Activated naive CD4-positive, alpha-beta T cell treated with anti-CD3 and anti-CD28 coated beads, Interleukin-2, amount 50 U/mL, for 16 hours (primary cell): Measurements from ENCODE around the gene CDH22.

Experiments
- DNase-seq: peaks from one replicate; pipeline ENCODE4 v3.0.0-alpha.2; 2020

CDH22 gene, protein sequence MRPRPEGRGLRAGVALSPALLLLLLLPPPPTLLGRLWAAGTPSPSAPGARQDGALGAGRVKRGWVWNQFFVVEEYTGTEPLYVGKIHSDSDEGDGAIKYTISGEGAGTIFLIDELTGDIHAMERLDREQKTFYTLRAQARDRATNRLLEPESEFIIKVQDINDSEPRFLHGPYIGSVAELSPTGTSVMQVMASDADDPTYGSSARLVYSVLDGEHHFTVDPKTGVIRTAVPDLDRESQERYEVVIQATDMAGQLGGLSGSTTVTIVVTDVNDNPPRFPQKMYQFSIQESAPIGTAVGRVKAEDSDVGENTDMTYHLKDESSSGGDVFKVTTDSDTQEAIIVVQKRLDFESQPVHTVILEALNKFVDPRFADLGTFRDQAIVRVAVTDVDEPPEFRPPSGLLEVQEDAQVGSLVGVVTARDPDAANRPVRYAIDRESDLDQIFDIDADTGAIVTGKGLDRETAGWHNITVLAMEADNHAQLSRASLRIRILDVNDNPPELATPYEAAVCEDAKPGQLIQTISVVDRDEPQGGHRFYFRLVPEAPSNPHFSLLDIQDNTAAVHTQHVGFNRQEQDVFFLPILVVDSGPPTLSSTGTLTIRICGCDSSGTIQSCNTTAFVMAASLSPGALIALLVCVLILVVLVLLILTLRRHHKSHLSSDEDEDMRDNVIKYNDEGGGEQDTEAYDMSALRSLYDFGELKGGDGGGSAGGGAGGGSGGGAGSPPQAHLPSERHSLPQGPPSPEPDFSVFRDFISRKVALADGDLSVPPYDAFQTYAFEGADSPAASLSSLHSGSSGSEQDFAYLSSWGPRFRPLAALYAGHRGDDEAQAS

DNA sequence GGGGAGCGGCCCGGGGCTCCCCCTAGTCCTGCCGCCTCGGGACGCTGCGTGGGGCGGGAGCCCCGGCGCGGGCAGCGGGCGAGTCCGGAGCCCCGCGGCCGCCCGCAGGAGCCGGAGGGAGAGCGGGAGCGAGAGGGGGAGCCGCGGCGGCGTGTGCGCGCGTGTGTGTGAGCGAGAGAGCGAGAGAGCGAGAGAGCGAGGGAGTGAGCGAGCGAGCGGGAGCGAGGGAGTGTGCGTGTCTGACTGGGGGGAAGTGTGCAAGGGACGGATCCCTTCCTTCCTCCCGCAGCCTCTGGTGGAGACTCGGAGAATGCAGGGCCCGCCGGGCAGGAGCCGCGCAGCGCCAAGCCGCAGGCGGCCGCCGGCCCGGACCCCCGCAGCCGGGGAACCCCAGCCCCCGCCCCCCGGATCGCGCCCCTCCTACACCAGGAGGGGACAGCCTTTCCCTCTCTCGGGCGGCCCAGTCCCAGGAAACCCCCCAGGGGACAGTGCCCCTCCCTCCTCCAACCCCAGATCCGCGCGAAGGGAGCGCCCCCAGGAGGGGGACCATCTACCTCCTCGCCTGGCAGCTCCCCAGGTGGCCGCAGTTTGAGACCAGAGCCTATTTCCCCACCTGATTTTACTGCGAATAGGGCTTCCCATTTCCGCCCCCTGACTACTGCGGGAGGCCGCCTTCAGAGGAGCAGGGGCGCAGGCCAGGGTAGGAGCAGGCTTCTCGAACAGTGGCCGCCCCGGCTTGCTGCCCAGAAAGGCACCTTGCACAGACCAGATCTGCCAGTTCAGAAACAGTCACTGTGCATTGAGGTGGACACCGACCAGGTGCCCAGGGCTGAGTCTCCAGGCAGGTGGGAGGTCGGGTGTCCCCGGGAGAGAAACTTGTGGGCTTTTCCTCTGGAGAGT lies at the start of gene CDH22:
Gene CDH22 (minus strand): TSS at position 241 of the 900 bp plus-strand sequence. CDS start 57,204 bp downstream, outside the sequence.
- peak; percentile 49 for DNase-seq

DNA sequence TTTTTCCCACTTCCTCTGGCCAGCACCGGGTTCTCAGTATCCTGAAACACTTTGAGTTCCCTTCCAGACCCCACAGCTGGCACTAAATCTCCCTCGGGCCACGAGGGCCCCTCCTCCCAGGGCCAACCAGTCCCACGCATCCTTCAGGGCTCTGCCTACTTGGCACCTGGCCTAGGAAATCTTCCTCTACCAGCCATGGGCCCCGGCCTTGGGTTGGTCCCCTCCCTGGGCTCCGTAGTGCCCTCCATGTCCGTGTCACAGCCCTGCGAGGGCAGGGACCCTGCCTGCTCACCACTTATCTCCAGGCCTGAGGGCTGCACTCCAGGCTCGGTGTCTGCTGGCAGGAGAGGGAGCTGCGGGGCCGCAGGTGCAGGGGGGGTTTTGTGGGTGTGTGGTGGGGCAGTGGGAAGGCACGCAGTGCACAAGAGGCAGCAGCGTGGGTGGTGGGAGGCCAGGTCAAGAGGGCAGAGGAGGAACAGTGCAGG lies 48.8 kb upstream of the CDH22 start:
- DNase-seq: no peak

DNA sequence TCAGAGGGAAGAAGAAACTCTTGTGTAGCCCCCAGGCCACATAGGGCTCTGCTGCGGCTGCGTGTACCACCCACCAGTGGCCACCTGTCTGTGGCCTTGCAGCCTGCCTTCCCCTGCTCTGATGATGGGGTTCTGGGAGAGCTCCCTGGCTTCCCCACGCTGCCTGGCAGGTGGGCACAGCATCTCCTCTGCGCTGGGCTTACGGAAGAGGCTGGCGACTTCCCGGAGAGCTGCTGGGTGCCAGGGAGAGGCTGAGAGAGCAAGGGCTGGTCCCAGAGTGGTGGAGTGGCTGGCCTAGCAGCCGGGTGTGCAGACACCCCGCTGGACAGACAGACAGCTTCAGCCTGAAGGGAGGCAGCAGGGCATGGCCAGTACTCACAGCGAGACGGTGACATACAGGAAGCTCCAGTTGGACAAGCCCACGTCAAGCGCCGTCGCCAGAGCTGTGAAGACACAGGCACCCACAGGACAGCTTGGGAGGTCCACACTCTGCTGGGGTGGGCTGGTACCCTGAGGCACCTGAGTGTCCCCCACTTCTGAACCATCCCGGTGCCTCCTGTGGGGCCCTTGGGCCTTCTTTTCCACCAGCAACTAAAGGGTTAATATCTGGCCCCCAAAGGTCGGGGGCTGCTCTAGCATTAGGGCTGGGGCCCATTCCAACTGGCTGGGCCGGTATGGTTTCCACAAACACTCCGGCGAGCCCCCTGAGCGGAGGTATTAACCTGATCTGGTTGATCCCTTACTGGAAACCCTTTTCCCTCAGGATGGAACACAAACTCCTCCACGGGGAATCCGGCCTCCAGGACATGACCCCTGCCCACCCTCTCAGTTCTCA lies 48.1 kb upstream of the CDH22 start:
- DNase-seq: no peak

DNA sequence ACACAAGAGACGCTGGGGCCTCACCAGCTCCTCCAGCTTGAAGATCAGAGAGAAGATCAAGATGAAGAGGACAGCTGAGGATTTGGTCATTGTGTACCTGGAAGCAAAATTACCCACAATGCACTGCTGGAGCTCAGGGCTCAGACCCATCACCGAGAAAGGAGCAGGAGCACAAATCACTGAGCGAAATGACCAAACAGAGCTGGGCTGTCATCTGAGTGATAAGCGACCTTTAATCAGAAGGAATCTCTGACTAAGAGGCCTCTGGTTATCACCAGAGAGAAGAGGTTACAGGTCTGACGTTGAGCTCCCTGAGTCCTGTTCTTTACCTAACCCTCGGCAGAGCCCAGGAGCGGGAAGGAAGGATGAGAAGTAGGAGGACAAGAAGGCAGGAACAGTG lies 47.5 kb upstream of the CDH22 start:
- DNase-seq: no peak

DNA sequence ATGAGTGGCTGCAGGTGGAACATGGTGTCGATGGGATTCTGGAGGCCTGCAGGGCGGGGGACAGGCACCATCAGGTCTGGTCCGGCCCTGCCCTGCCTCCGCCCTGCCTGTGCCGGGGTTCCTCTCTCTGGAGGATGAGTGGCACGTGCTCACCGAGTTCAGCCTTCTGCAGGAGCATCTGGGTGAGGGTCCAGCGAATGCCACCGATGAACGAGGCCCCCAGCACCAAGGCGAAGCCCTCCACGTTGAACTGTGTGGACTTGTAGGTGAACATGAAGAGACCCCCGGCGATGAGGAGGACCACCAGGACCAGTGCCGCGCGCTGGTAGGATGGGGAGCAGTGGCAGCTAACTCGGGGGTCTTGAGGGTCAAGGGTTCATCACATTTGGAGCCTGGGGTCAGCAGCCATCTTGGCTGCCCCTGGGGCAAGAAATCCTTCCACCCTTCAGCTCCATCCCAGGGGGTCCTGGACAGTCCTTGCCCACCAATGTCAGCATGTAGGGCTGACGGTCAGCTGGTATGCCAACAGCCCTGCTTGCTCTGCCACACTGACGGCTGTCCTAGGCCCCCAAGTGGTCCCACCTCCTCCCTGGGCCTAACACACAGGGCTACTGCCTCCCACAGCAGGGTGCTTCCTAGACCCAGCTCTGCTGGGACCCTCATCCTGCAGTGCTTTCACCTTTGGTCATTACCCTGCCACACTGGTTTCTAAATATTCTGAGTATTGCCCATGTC lies 46.8 kb upstream of the CDH22 start:
- DNase-seq: no peak

DNA sequence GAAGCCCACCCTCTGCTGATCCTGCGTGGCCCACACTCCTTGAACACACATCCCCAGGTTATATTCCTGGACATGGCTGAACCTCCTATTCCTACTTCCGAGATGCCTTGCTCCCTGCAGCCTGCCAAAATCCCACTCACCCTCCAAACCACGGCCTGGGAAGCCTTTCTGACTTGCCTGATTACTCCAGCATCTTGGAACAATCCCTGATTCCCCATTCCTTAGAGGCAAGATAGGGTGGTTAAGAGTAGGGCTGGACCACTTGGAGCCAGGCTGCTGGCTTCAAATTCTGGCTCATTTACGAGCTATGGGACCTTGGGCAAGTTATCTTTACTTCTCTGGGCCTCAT lies 45.9 kb upstream of the CDH22 start:
- DNase-seq: no peak

DNA sequence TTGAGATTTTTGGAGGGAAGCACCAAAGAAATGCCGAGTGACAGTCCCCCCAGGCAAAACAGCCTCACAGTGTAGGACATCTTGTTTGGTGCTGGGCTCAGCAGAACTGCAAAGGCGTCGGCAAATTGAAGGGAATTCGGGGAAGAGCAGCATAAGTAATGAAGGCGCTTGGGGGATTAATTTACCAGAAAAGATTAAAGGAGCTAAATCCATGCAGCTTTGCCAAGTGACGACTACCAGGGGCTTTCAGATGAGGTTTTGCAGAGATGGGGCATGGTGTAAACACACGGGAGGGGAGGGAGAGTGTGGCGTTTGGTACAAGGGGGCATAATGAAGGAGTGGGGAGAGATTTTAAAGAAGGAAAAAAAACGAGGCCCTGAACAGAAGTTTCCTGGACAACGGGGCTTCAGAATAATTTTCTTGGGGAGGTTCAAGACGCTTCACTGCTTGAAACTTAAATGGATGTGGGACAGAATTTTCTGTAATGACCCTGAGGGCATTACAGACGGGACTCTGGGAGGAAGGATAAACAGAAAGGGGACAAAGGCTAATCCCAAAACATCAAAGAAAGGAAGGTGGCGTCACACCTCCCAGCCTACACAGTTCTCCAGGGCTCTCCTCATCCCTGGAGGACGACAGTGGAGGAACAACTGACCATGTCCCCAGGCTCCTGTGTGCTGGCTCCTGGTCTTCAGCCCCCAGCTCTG lies 45.4 kb upstream of the CDH22 start:
- DNase-seq: no peak

DNA sequence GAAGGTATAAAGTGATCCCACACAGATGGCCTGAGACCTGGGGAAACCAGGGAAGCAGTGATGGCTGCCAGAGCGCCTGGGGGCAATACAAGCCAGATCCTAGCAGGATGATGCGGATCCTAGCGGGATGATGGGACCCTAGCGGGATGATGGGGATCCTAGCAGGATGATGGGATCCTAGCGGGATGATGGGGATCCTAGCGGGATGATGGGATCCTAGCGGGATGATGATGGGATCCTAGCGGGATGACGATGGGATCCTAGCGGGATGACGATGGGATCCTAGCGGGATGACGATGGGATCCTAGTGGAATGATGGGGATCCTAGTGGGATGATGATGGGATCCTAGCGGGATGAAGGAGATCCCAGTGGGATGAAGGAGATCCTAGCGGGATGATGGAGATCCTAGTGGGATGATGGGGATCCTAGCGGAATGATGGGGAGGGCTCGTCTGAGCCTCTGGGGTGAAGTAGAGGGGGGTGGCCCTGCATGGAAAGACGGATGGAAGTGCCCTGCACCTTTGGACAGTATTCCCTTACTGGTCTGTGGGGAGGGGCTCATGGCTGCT lies 44.2 kb upstream of the CDH22 start:
- no peak for DNase-seq

DNA sequence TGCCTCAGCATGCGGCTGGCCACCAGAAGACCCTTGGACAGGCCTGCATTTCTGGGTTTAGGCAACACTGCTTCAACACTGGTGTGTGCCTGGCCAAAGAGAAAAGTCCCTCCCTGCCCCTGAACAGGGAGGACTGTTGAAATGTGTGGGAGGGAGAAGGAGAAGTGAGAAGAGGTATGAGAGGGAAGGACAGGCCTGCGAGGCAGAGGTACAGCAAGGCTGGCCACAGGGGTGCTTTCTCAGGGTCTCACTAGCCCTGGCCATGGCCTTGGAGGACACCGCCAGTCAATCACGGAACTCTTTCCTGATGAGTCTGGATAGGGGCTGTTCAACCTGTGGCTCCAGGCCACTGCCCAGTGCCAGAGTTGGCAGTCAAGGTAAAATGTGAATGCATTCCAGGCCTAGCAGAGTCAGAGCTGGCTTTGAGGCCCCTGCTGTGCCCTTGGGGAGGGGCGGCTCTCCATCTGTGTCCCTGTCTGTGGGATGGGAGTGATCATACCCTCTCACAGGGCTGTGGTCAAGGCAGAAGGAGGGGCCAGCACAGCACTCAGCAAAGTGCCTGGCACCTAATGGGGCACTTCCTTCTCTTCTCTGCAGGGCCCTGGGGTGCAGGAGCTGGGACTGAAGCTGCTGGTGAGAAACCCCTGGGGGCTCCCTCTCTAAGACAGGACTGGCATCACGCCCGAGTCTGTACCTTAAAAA lies 43.2 kb upstream of the CDH22 start:
- no peak for DNase-seq

DNA sequence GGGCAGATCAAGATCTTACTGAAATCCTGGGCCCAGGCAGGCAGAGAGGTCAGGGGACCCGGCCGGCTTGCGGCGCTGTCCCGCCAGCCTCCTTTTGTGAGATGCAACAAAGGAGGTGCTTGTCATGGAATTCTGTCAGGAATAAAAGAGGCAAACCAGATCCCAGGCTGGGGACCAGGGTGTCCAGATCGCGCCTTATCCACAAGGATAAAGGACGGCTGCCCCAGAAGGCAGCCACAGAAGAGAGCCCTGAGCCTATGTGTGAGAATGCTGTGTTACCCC lies 42.6 kb upstream of the CDH22 start:
- DNase-seq: no peak

DNA sequence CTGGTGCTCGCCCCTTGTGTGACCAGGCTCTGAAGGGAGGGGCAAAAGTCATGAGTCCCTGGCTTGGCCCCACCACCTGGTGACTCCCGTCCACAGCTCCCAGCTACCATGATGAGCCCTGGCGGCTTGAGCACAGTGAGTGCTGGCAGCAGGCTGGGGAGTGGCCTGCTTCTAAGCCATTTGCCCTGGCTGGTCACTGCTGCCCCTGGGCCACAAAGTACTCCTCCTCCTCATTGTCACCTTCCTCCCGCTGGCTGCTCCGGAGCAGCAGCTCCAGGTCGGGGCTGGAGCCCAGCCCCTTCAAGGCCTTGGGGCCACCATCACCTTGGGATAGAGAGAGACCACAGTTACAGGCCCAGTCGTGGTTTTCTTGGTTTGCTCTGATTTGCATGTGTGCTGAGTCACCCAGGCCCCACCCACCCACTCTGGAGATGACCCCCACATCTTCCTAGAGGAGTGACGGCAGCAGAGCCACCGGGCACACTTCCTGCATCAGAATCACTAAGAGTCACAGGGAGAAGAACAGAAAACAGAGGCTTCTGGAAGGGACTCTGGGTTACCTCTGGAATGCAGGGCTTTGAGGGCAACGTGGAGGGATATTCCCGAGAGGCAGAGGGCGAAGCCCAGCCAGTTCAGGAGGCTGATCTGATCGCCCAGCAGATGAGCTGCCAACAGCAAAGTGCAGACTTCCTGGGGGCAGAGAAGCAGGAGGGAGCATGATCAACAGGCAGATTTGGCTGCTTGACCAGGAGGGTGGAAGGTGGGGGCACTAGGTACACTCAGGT lies 42.1 kb upstream of the CDH22 start:
- no peak for DNase-seq

DNA sequence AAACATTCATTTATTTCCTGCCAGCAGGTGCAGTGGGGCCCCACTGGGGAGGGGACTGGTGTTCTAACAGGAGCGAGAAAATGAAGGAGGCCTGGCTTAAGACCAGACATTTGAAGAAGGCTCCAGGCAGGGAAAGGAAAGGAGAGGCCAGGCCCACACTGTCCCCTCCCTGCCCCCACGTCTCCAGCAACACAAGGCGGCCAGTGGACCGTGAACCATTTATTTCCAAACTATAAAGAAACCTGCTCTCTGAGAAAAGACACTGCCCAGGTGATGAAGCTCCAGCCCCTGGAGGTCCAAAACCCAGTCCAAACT lies 41.4 kb upstream of the CDH22 start:
- no peak for DNase-seq

DNA sequence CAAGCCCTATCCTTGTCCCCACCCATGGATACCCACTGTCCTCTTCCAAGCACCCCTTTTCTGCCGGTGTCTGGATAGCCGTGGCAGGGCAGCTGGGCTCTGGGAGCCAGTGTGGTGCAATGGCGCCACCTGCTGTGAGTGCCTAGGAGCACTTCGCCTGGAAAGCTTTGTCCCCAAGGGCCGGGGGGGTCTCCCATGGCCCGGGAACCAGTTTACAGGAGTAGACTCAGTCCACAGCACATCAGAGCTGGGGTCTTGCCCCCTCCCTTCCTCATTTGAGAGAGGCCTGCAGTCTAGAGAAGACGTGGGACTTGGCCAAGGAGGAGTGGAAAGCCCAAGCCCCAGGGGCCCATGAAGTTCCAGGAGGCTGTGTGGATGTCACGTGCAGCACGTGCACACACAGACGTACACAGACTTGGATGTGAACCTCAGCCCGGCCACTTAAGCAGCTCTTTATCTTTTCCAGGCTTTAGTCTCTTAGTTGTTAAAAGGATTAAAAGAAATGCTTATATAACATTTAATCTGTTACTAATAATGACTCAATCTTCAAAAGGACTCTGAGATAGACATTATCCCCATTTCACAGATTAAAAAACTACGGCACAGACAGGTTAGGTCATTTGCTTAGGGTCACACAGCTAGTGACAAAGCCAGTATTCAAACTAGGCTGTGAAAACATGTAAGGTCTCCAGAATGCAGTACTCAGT lies 40.9 kb upstream of the CDH22 start:
- peak; percentile 45 for DNase-seq

DNA sequence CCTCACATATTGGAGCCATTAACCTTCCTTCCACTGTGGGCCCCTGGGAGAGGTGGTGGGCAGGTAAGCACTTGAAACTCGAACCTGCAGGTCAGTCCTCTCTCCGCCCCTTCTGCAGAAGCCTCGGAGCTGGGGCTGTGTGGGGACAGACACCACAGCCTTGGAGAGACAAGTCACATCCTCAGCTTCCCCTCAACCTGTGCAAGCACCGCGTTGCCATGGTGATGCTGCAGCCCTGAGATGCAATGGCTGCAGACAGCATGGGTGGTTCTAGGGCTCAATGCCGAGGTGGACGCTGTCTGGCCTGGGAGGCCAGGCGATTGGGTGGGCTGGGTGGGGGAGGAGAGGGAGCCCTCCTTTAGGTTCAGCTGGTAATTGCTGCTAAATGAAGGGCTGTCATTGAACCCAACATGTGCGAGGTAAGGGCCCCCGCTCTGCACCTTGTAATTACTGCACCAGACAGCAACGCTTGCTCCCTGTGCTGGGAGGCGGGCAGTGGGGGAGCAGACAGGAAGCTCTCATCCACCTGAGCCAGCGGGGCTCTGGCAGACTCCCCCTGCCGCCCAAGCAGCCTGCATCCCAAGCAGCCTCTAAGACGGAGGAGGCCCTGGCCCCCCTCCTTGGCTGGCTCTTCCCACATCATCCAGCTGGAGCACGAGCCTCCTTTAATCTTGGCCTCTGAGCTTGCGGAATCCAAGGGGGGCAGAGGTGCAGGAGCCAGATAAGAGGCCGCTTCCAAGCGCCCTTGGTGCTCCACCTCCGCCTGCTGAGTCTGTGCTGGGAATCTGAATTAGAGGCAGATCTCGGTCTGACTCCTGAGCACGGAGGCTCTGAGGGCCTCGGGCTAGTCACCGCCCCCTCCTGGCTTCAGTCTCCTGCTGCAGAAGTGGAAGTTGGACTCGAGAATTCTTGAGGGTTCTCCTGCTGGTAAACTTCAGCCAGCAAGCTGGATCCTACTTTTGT lies 39.8 kb upstream of the CDH22 start:
- DNase-seq: no peak

DNA sequence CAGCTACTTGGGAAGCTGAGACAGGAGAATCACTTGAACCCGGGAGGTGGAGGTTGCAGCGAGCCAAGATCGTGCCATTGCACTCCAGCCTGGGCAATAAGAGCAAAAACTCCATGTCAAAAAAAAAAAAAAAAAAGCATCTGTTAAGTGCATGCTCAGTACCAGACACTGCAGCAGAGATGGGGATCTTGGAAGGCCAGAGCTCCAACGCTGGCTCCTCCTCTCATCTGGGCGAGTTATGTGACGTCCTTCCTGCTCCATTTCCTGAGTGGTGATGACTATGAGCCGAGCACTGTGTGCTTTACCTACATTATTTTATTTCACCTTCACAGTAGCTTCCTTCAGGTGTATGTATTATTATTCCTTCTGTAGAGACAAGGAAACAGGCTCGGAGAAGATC lies 38.5 kb upstream of the CDH22 start:
- DNase-seq: no peak

DNA sequence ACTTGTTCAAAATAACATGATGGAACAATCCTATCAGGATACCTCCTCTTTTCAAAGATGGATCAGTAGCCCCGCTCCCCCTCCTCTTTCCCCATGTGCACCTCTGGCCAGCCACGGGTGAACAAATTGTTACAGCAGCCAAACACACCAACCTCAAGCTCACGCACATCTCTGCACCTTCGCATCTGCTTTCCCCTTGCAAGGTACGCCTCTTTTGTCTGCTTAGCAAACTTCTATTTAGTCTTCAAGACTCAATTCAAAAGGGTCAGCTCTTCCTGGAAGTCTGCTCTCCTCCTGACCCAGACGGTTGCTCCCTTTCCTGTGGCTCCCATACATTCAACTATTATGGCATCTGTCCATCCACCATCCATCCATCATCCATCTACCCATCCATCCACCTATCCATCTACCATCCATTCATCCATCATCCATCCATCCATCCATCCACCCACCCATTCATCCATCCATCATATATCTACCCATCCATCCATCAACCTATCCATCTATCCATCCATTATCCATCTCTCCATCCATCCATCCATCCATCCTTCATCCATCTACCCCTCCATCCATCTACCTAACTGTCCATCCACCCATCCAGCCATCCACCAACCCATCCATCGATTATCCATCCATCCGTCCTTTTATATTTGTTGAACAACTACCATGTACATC lies 36.3 kb upstream of the CDH22 start:
- DNase-seq: no peak

DNA sequence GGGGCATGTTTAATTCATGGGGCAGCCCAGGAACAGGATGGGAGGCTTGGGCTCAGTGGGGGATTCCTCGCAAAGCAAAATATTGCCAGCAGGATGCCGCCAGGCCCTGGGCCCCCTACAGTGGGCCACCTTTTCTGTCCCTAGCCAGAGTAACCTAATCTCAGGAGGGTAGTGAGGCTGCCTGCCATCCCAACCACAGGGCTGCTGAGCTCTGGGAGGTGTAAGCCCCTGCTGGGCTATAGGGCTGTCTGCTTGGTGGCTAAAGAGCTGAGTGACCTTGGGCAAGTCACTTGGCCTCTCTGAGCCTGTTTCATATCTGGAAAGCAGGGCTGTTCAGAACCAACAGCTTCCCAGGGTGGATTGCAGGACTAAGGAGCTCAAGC lies 35.7 kb upstream of the CDH22 start:
- no peak for DNase-seq
